Body of pancreas (tissue), 4 donors: Measurements from ENCODE around the gene PTPRZ1.

Source experiments
- POLR2A ChIP-seq, 3 donors: fragments of 450-650 bp; IDR thresholded peaks; one replicate each; pipeline ENCODE4 v1.6.1; 2016; ENCODE audit warnings: antibody characterized with exemption in 3 of 3, mild to moderate bottlenecking in 2 of 3
- TF ChIP-seq, protein P1 (sequence below), 7 experiments: fragments of 450-650 bp in 4 of 7; fragments of 200-600 bp in 3 of 7; sonication (generic) in 3 of 7; IDR thresholded peaks; one replicate each; pipeline ENCODE4 v1.5.1; 2016 to 2019; ENCODE audit warnings: antibody characterized with exemption in 7 of 7

DNA sequence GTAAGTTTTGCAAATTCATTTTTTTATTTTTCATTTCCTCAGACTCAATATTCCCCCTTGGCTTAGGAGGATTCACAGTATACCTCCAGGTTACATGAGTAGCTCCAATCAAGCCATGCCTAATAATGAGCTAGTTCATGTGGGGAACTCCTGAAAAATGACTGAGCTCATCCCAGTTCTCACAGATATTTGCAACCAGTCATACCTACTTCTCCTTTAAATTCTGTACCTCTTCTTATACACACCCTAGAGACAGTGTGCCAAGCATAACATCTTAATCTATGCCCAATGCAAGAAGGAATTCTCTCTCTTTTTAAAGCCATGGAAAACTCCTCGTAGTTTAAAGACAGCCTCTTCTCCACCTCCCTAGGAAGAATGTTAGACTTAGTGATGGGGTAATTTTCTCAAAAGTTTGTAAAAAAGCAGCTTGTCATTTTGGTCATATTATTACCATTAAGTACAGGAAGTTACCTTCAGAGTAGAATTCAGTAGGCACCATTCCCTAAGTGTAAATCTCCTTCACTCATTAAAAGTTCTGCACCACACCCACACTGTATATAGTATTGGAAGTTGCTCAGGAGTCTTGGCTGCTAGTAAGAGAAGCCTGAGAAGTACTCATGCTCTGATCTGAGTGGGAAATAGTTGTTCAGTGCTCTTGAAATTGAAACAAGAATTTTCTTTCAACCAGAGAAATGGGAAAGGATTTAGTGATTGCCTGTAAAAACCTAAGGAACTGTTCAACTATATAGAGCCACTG is 72.7 kb downstream of the PTPRZ1 start:
- TF ChIP-seq, protein P1, sequence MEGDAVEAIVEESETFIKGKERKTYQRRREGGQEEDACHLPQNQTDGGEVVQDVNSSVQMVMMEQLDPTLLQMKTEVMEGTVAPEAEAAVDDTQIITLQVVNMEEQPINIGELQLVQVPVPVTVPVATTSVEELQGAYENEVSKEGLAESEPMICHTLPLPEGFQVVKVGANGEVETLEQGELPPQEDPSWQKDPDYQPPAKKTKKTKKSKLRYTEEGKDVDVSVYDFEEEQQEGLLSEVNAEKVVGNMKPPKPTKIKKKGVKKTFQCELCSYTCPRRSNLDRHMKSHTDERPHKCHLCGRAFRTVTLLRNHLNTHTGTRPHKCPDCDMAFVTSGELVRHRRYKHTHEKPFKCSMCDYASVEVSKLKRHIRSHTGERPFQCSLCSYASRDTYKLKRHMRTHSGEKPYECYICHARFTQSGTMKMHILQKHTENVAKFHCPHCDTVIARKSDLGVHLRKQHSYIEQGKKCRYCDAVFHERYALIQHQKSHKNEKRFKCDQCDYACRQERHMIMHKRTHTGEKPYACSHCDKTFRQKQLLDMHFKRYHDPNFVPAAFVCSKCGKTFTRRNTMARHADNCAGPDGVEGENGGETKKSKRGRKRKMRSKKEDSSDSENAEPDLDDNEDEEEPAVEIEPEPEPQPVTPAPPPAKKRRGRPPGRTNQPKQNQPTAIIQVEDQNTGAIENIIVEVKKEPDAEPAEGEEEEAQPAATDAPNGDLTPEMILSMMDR (IDR thresholded peaks at IDR 0.05), result no peak
- TF ChIP-seq POLR2A (IDR thresholded peaks at IDR 0.05), result no peak
